ENCODE data around the gene ADIPOR1.

GRCh38 chr1:203001986-203002385 lies 43.9 kb upstream of the ADIPOR1 start:
- TF ChIP-seq CTCF (IDR thresholded peaks at IDR 0.05) = no peak
- no peak for TF ChIP-seq POLR2A (IDR thresholded peaks at IDR 0.05)
